Measurements from ENCODE around the gene ATP2B3.

- TF ChIP-seq CTCF (IDR thresholded peaks at IDR 0.05): no peak
- TF ChIP-seq POLR2A (IDR thresholded peaks at IDR 0.05): no peak
These were observed 4.2 kb upstream of the ATP2B3 start for GRCh38 chrX:153513265-153513664.

Data from heart left ventricle (tissue), 13 donors.